Duodenal mucosa (tissue), 2 donors: Measurements from ENCODE around the gene CSTPP1.

Experiments
- H3K27ac ChIP-seq: one replicate; pipeline ENCODE4 v1.7.0; 2013; ENCODE audit warnings: low read depth, low read length
- H3K27me3 ChIP-seq, 2 donors: one replicate each; pipeline ENCODE4 v1.7.0; 2013; ENCODE audit warnings: low read length in 2 of 2, control low read depth in 1 of 2; ENCODE audit not compliant: insufficient read depth in 2 of 2, control insufficient read depth in 1 of 2
- H3K36me3 ChIP-seq, 2 donors: one replicate each; pipeline ENCODE4 v1.7.0; 2013; ENCODE audit warnings: low read length in 2 of 2, control low read depth in 1 of 2; ENCODE audit not compliant: insufficient read depth in 2 of 2, control insufficient read depth in 1 of 2
- H3K4me1 ChIP-seq, 2 donors: one replicate each; pipeline ENCODE4 v1.7.0; 2013; ENCODE audit warnings: low read length in 2 of 2, control low read depth in 1 of 2; ENCODE audit not compliant: insufficient read depth in 2 of 2, control insufficient read depth in 1 of 2
- H3K4me3 ChIP-seq, 2 donors: one replicate each; pipeline ENCODE4 v1.7.0; 2013; ENCODE audit warnings: low read length in 2 of 2, low read depth in 1 of 2
- H3K9ac ChIP-seq, 2 donors: one replicate each; pipeline ENCODE4 v1.7.0; 2013; ENCODE audit warnings: low read length in 2 of 2, low read depth in 1 of 2
- H3K9me3 ChIP-seq, 2 donors: one replicate each; pipeline ENCODE4 v1.7.0; 2013; ENCODE audit warnings: low read length in 2 of 2, control low read depth in 1 of 2; ENCODE audit not compliant: control insufficient read depth in 1 of 2

The CSTPP1 gene

GRCh38 chr11:46896719-46897406 is 39.7 kb upstream of the CSTPP1 start:
- H3K4me1 ChIP-seq, result no peaks in the 10 kb centered on the region
- no peaks in the 10 kb centered on the region for H3K27me3 ChIP-seq
- no peaks in the 10 kb centered on the region for H3K9me3 ChIP-seq
- no peak overlapping the region for H3K4me3 ChIP-seq
- no peak overlapping the region for H3K9ac ChIP-seq
- peaks cover 14 to 45% of the 10 kb centered on the region in 2 donors for H3K36me3 ChIP-seq
- no peak overlapping the region for H3K27ac ChIP-seq

GRCh38 chr11:46898396-46899095 is 38.0 kb upstream of the CSTPP1 start:
- no peaks in the 10 kb centered on the region for H3K9me3 ChIP-seq
- no peaks in the 10 kb centered on the region for H3K4me1 ChIP-seq
- no peak overlapping the region for H3K4me3 ChIP-seq
- H3K36me3 ChIP-seq, result peaks cover 14 to 37% of the 10 kb centered on the region in 2 donors
- no peak overlapping the region for H3K9ac ChIP-seq
- H3K27ac ChIP-seq, result no peak overlapping the region
- H3K27me3 ChIP-seq, result no peaks in the 10 kb centered on the region

- Histone ChIP-seq H3K36me3 (peaks cover 12 to 34% of the 10 kb centered on the region in 2 donors), H3K9ac (no peak overlapping the region), H3K4me1 (no peaks in the 10 kb centered on the region), H3K27me3 (no peaks in the 10 kb centered on the region), H3K4me3 (no peak overlapping the region), H3K27ac (no peak overlapping the region), H3K9me3 (no peaks in the 10 kb centered on the region)
Observed at GRCh38 chr11:46899501-46900025, 37.0 kb upstream of the CSTPP1 start.

GRCh38 chr11:46900091-46900746 is 36.3 kb upstream of the CSTPP1 start:
- Histone ChIP-seq H3K4me3 (no peak overlapping the region), H3K9ac (no peak overlapping the region), H3K27ac (no peak overlapping the region), H3K9me3 (no peaks in the 10 kb centered on the region), H3K36me3 (peaks cover 12 to 32% of the 10 kb centered on the region in 2 donors), H3K27me3 (no peaks in the 10 kb centered on the region), H3K4me1 (no peaks in the 10 kb centered on the region)

GRCh38 chr11:46901156-46901555 is 35.4 kb upstream of the CSTPP1 start:
- no peaks in the 10 kb centered on the region for H3K9me3 ChIP-seq
- H3K4me1 ChIP-seq, result no peaks in the 10 kb centered on the region
- peaks cover 7 to 26% of the 10 kb centered on the region in 2 donors for H3K36me3 ChIP-seq
- no peaks in the 10 kb centered on the region for H3K27me3 ChIP-seq
- H3K9ac ChIP-seq, result no peak overlapping the region
- no peak overlapping the region for H3K4me3 ChIP-seq
- H3K27ac ChIP-seq, result no peak overlapping the region

- Histone ChIP-seq H3K4me1 (no peaks in the 10 kb centered on the region), H3K9ac (no peak overlapping the region)
Observed at GRCh38 chr11:46902694-46903093, 33.9 kb upstream of the CSTPP1 start.

GRCh38 chr11:46903846-46904245 is 32.7 kb upstream of the CSTPP1 start:
- no peaks in the 10 kb centered on the region for H3K9me3 ChIP-seq
- H3K36me3 ChIP-seq, result peaks cover 3 to 16% of the 10 kb centered on the region in 2 donors
- H3K27ac ChIP-seq, result no peak overlapping the region
- H3K9ac ChIP-seq, result no peak overlapping the region
- no peaks in the 10 kb centered on the region for H3K27me3 ChIP-seq
- no peaks in the 10 kb centered on the region for H3K4me1 ChIP-seq
- no peak overlapping the region for H3K4me3 ChIP-seq

More at GRCh38 chr11:46902694-46903093, 33.9 kb upstream of the CSTPP1 start:
- no peaks in the 10 kb centered on the region for H3K9me3 ChIP-seq
- no peak overlapping the region for H3K4me3 ChIP-seq
- H3K27ac ChIP-seq, result no peak overlapping the region
- peaks cover 3 to 18% of the 10 kb centered on the region in 2 donors for H3K36me3 ChIP-seq
- H3K27me3 ChIP-seq, result no peaks in the 10 kb centered on the region

GRCh38 chr11:46905806-46906205 is 30.8 kb upstream of the CSTPP1 start:
- no peaks in the 10 kb centered on the region for H3K27me3 ChIP-seq
- no peaks in the 10 kb centered on the region for H3K4me1 ChIP-seq
- no peaks in the 10 kb centered on the region for H3K9me3 ChIP-seq
- no peak overlapping the region for H3K9ac ChIP-seq
- H3K4me3 ChIP-seq, result no peak overlapping the region
- H3K36me3 ChIP-seq, result no peaks in the 10 kb centered on the region
- no peak overlapping the region for H3K27ac ChIP-seq

- no peak overlapping the region for H3K9ac ChIP-seq
- no peaks in the 10 kb centered on the region for H3K9me3 ChIP-seq
- no peak overlapping the region for H3K4me3 ChIP-seq
- no peaks in the 10 kb centered on the region for H3K27me3 ChIP-seq
- no peaks in the 10 kb centered on the region for H3K36me3 ChIP-seq
- no peaks in the 10 kb centered on the region for H3K4me1 ChIP-seq
- H3K27ac ChIP-seq, result no peak overlapping the region
Observed at GRCh38 chr11:46906609-46907041, 29.9 kb upstream of the CSTPP1 start.

- no peak overlapping the region for H3K27ac ChIP-seq
- H3K27me3 ChIP-seq, result peaks cover 0 to 3% of the 10 kb centered on the region in 2 donors
- H3K4me1 ChIP-seq, result peaks cover 3 to 4% of the 10 kb centered on the region in 2 donors
- H3K36me3 ChIP-seq, result no peaks in the 10 kb centered on the region
- H3K9ac ChIP-seq, result no peak overlapping the region
- H3K4me3 ChIP-seq, result no peak overlapping the region
- H3K9me3 ChIP-seq, result no peaks in the 10 kb centered on the region
Observed at GRCh38 chr11:46907606-46908005, 29.0 kb upstream of the CSTPP1 start.
